Measurements from ENCODE around the gene EVI2A.

GRCh38 chr17:31273516-31273915, 47.9 kb downstream of the EVI2A start:
- TF ChIP-seq CTCF (conservative IDR thresholded peaks at IDR 0.05; ENCODE audit: low read length) = no peak
- TF ChIP-seq EZH2phosphoT487 (IDR thresholded peaks at IDR 0.05; ENCODE audit: borderline replicate concordance) = no peak

All from Loucy (cell line).